Measurements from ENCODE around the gene CMTM2.

CMTM2 gene

GRCh38 chr16:66548068-66548467 is 31.2 kb upstream of the CMTM2 start:
- no peak for TF ChIP-seq CTCF (conservative IDR thresholded peaks at IDR 0.05; ENCODE audit: low read length)
- no peak for DNase-seq (ENCODE audit: low read depth)
- H3K4me3 ChIP-seq (ENCODE audit: low read length), result no peak overlapping the region

- no peak for DNase-seq (ENCODE audit: low read depth)
- TF ChIP-seq CTCF (conservative IDR thresholded peaks at IDR 0.05; ENCODE audit: low read length), result no peak
- H3K4me3 ChIP-seq (ENCODE audit: low read length), result peak overlapping the region; percentile 67
These were observed 30.4 kb upstream of the CMTM2 start for GRCh38 chr16:66548868-66549267.

- H3K4me3 ChIP-seq (ENCODE audit: low read length), result peak within 1 kb of the TSS; percentile 67
- peak; percentile 27 for TF ChIP-seq CTCF (conservative IDR thresholded peaks at IDR 0.05; ENCODE audit: low read length)
- DNase-seq (ENCODE audit: low read depth), result peak; percentile 76
These were observed 29.8 kb upstream of the CMTM2 start, which contains the start of gene TK2 for GRCh38 chr16:66549284-66550131. TK2 (minus strand) TSS chr16:66550122; CDS start chr16:66550061, 61 bp downstream.

- H3K4me3 ChIP-seq (ENCODE audit: low read length), result no peak overlapping the region
These were observed 27.9 kb upstream of the CMTM2 start for GRCh38 chr16:66551348-66551759.

GRCh38 chr16:66551788-66552285 is 27.4 kb upstream of the CMTM2 start:
- TF ChIP-seq CTCF (conservative IDR thresholded peaks at IDR 0.05; ENCODE audit: low read length), result no peak
- H3K4me3 ChIP-seq (ENCODE audit: low read length), result peak overlapping the region; percentile 90
- DNase-seq (ENCODE audit: low read depth), result no peak

More at GRCh38 chr16:66551348-66551759, 27.9 kb upstream of the CMTM2 start:
- TF ChIP-seq CTCF (conservative IDR thresholded peaks at IDR 0.05; ENCODE audit: low read length), result peak; percentile 34; the same call in 1 of the 2 replicates
- peak; percentile 32 for DNase-seq (ENCODE audit: low read depth)

GRCh38 chr16:66552286-66553177 is 26.7 kb upstream of the CMTM2 start, which contains the start of gene CKLF:
CKLF (plus strand) TSS chr16:66552576; CDS start chr16:66552716, 140 bp downstream.
- no peak for TF ChIP-seq CTCF (conservative IDR thresholded peaks at IDR 0.05; ENCODE audit: low read length)
- peak; percentile 79 for DNase-seq (ENCODE audit: low read depth)
- peak within 1 kb of the TSS; percentile 90 for H3K4me3 ChIP-seq (ENCODE audit: low read length)
